OCI-LY3 (cell line): Measurements from ENCODE around the gene DDO.

Experiments used
- CTCF ChIP-seq: fragments of 200-600, 300-600 bp; sonication (generic); IDR thresholded peaks from 2 replicates; pipeline ENCODE4 v1.5.1; 2014; ENCODE audit warnings: antibody characterized with exemption, low read length, low read depth
- EZH2phosphoT487 ChIP-seq: fragments of 200-600 bp; shearing (Covaris generic); IDR thresholded peaks from 2 replicates; pipeline ENCODE4 v1.6.1; 2018; ENCODE audit warnings: antibody characterized with exemption, mixed run types, low read depth

GRCh38 chr6:110459137-110459536 lies 43.8 kb upstream of the DDO start:
- no peak for TF ChIP-seq CTCF
- TF ChIP-seq EZH2phosphoT487, result no peak
